ENCODE results near the gene UBE2E1. TPM values are rescaled to one million over a fixed set of nuclear protein-coding genes. Genes with fewer than 3 reads are reported as not detected.
"Not testable (repeated sequence)": the region's sequence is repeated elsewhere in the genome, so short reads cannot be mapped to it uniquely, and the experiment has no call there.

The UBE2E1 gene
- total and polyA plus RNA-seq, 11 donors = 43.7 to 97.1 (median 65.0) TPM

GRCh38 chr3:23904545-23904944 lies 98.8 kb downstream of the UBE2E1 start:
- DNase-seq (no peak), ATAC-seq (no peak)
- H3K4me1 ChIP-seq = no peaks in the 10 kb centered on the region
- H3K9me3 ChIP-seq = no peaks in the 10 kb centered on the region
- TF ChIP-seq POLR2A (IDR thresholded peaks at IDR 0.05) = no peak
- no peak overlapping the region for H3K4me3 ChIP-seq
- peaks cover 0 to 84% (median 20%) of the 10 kb centered on the region in 9 donors for H3K36me3 ChIP-seq
- H3K27ac ChIP-seq = no peak overlapping the region
- no peaks in the 10 kb centered on the region for H3K27me3 ChIP-seq
- intact Hi-C loops (cut with DNase I) = no loop called here

- no peaks in the 10 kb centered on the region for H3K27me3 ChIP-seq
- 90 to 93% (median 92%) methylated on average over 7 of the region's 7 CpGs for WGBS, 4 donors
- H3K4me1 ChIP-seq = peaks cover 0 to 4% (median 0%) of the 10 kb centered on the region in 12 donors
- no peaks in the 10 kb centered on the region for H3K9me3 ChIP-seq
- H3K4me3 ChIP-seq = no peak overlapping the region
- ATAC-seq (no peak), DNase-seq (no peak)
- H3K27ac ChIP-seq = no peak overlapping the region
- peaks cover 0 to 58% (median 18%) of the 10 kb centered on the region in 9 donors for H3K36me3 ChIP-seq
- no peak for TF ChIP-seq POLR2A (IDR thresholded peaks at IDR 0.05)
- no peak for TF ChIP-seq CTCF (IDR thresholded peaks at IDR 0.05)
- intact Hi-C loops (cut with DNase I) = no loop called here
These were observed 103.6 kb downstream of the UBE2E1 start for GRCh38 chr3:23909341-23909740.

- no peak for TF ChIP-seq CTCF (IDR thresholded peaks at IDR 0.05)
- TF ChIP-seq POLR2A (IDR thresholded peaks at IDR 0.05) = no peak
- Histone ChIP-seq H3K9me3 (no peaks in the 10 kb centered on the region), H3K4me1 (peaks cover 0 to 21% (median 12%) of the 10 kb centered on the region in 12 donors), H3K27me3 (no peaks in the 10 kb centered on the region), H3K36me3 (peaks cover 0 to 48% (median 18%) of the 10 kb centered on the region in 9 donors), H3K4me3 (no peak overlapping the region), H3K27ac (no peak overlapping the region)
- ATAC-seq = no peak
- intact Hi-C loops (cut with DNase I) = no loop called here
- no peak for DNase-seq
- WGBS, 4 donors = 92 to 96% (median 95%) methylated on average over 2 of the region's 2 CpGs
These were observed 105.6 kb downstream of the UBE2E1 start for GRCh38 chr3:23911397-23911796.

- H3K4me3 ChIP-seq; H3K27ac ChIP-seq; intact Hi-C loops (cut with DNase I); H3K9me3 ChIP-seq; ATAC-seq; H3K27me3 ChIP-seq; DNase-seq: not testable (repeated sequence)
- H3K36me3 ChIP-seq = peaks cover 0 to 38% (median 18%) of the 10 kb centered on the region in 9 donors
- H3K4me1 ChIP-seq = peaks cover 0 to 21% (median 12%) of the 10 kb centered on the region in 12 donors
- WGBS, 4 donors = 89 to 93% (median 91%) methylated on average over 3 of the region's 3 CpGs
These were observed 106.6 kb downstream of the UBE2E1 start for GRCh38 chr3:23912335-23912734.

GRCh38 chr3:23913182-23913581 lies 107.4 kb downstream of the UBE2E1 start:
- DNase-seq (no peak), ATAC-seq (no peak)
- no peak for TF ChIP-seq CTCF (IDR thresholded peaks at IDR 0.05)
- TF ChIP-seq POLR2A (IDR thresholded peaks at IDR 0.05) = no peak
- peaks cover 0 to 25% (median 15%) of the 10 kb centered on the region in 12 donors for H3K4me1 ChIP-seq
- no peaks in the 10 kb centered on the region for H3K27me3 ChIP-seq
- H3K36me3 ChIP-seq = peaks cover 0 to 34% (median 22%) of the 10 kb centered on the region in 9 donors
- intact Hi-C loops (cut with DNase I) = no loop called here
- WGBS, 4 donors = 81 to 95% (median 93%) methylated on average over 1 of the region's 1 CpG
- no peaks in the 10 kb centered on the region for H3K9me3 ChIP-seq
- H3K27ac ChIP-seq = no peak overlapping the region
- H3K4me3 ChIP-seq = no peak overlapping the region
